GM13977 (cell line): Measurements from ENCODE around the gene CALN1.
"Not testable (repeated sequence)": the region's sequence is repeated elsewhere in the genome, so short reads cannot be mapped to it uniquely, and the experiment has no call there.

Experiments
- DNase-seq: peaks from one replicate; pipeline ENCODE4 v3.0.0; 2012; ENCODE audit warnings: low spot score
- in situ Hi-C: fragments of 300-500 bp; cut with MboI; formaldehyde crosslinking; loops from one replicate; pipeline ENCODE4 v1.12.0; 2022; ENCODE audit warnings: low sequenced_read_pairs, low pct_unique_long_range_greater_than_20kb, mixed read lengths, inconsistent platforms; ENCODE audit not compliant: unreplicated experiment
- TF ChIP-seq, protein P1 (sequence below): IDR thresholded peaks from 2 replicates; pipeline ENCODE4 v1.5.1; 2012; ENCODE audit warnings: mild to moderate bottlenecking, control low read depth; ENCODE audit not compliant: insufficient read depth; ENCODE audit errors: extremely low read depth, missing control alignments

The CALN1 gene

GRCh38 chr7:71937840-71938371, 474.2 kb downstream of the CALN1 start:
- no peak for DNase-seq
- TF ChIP-seq, protein P1, sequence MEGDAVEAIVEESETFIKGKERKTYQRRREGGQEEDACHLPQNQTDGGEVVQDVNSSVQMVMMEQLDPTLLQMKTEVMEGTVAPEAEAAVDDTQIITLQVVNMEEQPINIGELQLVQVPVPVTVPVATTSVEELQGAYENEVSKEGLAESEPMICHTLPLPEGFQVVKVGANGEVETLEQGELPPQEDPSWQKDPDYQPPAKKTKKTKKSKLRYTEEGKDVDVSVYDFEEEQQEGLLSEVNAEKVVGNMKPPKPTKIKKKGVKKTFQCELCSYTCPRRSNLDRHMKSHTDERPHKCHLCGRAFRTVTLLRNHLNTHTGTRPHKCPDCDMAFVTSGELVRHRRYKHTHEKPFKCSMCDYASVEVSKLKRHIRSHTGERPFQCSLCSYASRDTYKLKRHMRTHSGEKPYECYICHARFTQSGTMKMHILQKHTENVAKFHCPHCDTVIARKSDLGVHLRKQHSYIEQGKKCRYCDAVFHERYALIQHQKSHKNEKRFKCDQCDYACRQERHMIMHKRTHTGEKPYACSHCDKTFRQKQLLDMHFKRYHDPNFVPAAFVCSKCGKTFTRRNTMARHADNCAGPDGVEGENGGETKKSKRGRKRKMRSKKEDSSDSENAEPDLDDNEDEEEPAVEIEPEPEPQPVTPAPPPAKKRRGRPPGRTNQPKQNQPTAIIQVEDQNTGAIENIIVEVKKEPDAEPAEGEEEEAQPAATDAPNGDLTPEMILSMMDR, result no peak
- in situ Hi-C loops, result no loop called here

GRCh38 chr7:71935674-71936073, 476.5 kb downstream of the CALN1 start:
- TF ChIP-seq, protein P1, result no peak
- no peak for DNase-seq
- in situ Hi-C loops, result no loop called here

GRCh38 chr7:71933426-71933825, 478.7 kb downstream of the CALN1 start:
- in situ Hi-C loops, result no loop called here
- DNase-seq, result no peak
- TF ChIP-seq, protein P1, result no peak

- in situ Hi-C loops, result no loop called here
- DNase-seq, result no peak
- TF ChIP-seq, protein P1, result no peak
Observed at GRCh38 chr7:71925663-71926062, 486.5 kb downstream of the CALN1 start.

- in situ Hi-C loops, DNase-seq: not testable (repeated sequence)
Observed at GRCh38 chr7:71914204-71914603, 497.9 kb downstream of the CALN1 start.

DNA sequence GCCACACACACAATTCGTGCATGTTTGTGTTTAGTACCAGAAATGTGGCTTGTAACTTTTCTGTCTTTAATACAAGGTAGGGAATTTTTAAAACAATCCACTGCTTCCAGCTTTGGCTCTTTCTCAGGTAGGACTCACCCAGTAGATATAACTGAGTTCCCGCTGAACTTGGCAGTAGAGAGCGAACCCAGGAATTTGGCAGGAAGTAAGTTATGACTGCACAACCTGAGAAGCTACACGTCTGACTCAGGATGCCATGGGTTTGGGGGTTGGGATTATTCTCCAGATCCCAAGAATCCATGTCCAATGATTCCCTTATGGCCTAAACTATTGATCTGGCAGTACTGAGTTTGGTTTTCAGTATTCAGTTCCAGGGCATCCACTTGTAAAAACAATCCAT, 499.7 kb downstream of the CALN1 start:
- in situ Hi-C loops, result no loop called here
- no peak for DNase-seq
- TF ChIP-seq, protein P1, result no peak

DNA sequence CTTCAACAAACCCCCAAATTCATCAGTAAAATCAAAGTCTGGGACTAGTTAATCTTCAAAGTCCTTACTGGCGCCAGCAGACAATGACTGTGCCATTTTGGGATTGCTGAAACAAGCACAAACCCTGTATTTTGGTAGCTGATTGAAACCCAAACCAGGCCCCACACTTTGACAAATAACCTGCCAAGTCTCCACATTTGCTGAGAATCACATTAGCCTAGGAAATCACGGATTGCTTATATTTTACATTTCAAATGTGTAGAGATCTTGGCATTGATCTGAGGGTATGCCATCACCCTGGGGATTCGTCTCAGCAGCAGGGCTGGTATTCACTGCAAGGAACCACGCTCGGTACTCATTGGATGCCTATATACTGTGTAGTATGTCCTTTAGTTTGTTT, 501.1 kb downstream of the CALN1 start:
- TF ChIP-seq, protein P1, result no peak

More for the DNA sequence above, 501.1 kb downstream of the CALN1 start:
- DNase-seq, result no peak
- in situ Hi-C loops, result no loop called here
